Adrenal gland (tissue), 5 donors: ENCODE results near the gene OR9Q1.
"Not testable (repeated sequence)": the region's sequence is repeated elsewhere in the genome, so short reads cannot be mapped to it uniquely, and the experiment has no call there.

Experiments
- CTCF ChIP-seq, 6 experiments: fragments of 450-650 bp in 4 of 6; fragments of 200-600 bp in 2 of 6; sonication (generic) in 1 of 6; IDR thresholded peaks; 1 replicate in 5 of 6; 2 replicates in 1 of 6; pipeline versions ENCODE4 v1.5.1 to v1.8.0; 2016 to 2021; ENCODE audit warnings: antibody characterized with exemption in 6 of 6, mild to moderate bottlenecking in 2 of 6, moderate library complexity in 1 of 6
- POLR2A ChIP-seq, 2 donors: fragments of 450-650 bp; IDR thresholded peaks; one replicate each; pipeline ENCODE4 v1.6.1; 2017; ENCODE audit warnings: antibody characterized with exemption in 2 of 2, mild to moderate bottlenecking in 2 of 2, moderate library complexity in 1 of 2
- donor health status: DM: no; HTN: no; CAD: no.

- not testable (repeated sequence) for TF ChIP-seq CTCF, POLR2A (IDR thresholded peaks at IDR 0.05)
Measured at GRCh38 chr11:57999523-57999922, 24.2 kb upstream of the OR9Q1 start.
